HT-29 (cell line): Measurements from ENCODE around the gene USP17L10. TPM values are rescaled to one million over a fixed set of nuclear protein-coding genes. Genes with fewer than 3 reads are reported as not detected.
"Not testable (repeated sequence)": the region's sequence is repeated elsewhere in the genome, so short reads cannot be mapped to it uniquely, and the experiment has no call there.

Source experiments
- DNase-seq: peaks from one replicate; pipeline ENCODE4 v3.0.0-alpha.2; 2015; ENCODE audit warnings: low spot score
- total RNA-seq: library from RNA; depleted of rRNA; stranded (reverse); fragments of >200 nt; shearing (Covaris generic); gene quantifications from 2 replicates; pipeline ENCODE4 v1.2.3, GENCODE V29; 2014; rRNA removed

USP17L10 gene, protein sequence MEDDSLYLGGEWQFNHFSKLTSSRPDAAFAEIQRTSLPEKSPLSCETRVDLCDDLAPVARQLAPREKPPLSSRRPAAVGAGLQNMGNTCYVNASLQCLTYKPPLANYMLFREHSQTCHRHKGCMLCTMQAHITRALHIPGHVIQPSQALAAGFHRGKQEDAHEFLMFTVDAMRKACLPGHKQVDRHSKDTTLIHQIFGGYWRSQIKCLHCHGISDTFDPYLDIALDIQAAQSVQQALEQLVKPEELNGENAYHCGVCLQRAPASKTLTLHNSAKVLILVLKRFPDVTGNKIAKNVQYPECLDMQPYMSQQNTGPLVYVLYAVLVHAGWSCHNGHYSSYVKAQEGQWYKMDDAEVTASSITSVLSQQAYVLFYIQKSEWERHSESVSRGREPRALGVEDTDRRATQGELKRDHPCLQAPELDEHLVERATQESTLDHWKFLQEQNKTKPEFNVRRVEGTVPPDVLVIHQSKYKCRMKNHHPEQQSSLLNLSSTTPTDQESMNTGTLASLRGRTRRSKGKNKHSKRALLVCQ
- not detected in 2 replicates for total RNA-seq

DNA sequence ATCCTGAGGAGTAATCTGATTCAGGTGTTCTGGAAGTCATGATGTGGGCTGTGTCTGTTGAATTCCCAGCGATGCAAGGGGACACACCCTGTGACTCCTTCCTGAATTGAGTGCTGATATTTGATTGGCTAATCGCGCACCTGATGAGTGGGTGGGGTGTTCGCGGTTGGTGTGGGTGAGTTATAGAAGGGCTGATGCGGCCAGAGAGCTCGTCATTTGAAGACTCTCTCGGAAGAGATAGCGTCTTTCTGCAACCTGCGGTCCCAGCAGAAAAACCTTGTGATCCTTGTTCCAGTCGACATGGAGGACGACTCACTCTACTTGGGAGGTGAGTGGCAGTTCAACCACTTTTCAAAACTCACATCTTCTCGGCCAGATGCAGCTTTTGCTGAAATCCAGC is at the start of gene USP17L10:
Gene USP17L10 (plus strand): TSS at position 301 of the 400 bp plus-strand sequence. CDS start 0 bp downstream, at position 301.
- DNase-seq = not testable (repeated sequence)

- DNase-seq = not testable (repeated sequence)
Measured at GRCh38 chr4:9165990-9166389, 44.5 kb upstream of the USP17L10 start.

GRCh38 chr4:9169791-9170459 is 40.5 kb upstream of the USP17L10 start, which contains the start of gene FAM90A26:
TSS of gene FAM90A26 (plus strand) at chr4:9170409. CDS start at chr4:9173173, 2,764 bp downstream.
- not testable (repeated sequence) for DNase-seq

GRCh38 chr4:9214701-9215100 is 4.2 kb downstream of the USP17L10 start:
- not testable (repeated sequence) for DNase-seq

DNA sequence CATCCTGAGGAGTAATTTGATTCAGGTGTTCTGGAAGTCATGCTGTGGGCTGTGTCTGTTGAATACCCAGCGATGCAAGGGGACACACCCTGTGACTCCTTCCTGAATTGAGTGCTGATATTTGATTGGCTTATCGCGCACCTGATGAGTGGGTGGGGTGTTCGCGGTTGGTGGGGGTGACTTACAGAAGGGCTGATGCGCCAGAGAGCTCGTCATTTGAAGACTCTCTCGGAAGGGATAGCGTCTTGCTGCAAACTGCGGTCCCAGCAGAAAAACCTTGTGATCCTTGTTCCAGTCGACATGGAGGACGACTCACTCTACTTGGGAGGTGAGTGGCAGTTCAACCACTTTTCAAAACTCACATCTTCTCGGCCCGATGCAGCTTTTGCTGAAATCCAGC is 4.6 kb downstream of the USP17L10 start, which contains the start of gene USP17L11:
Gene USP17L11 (plus strand): TSS at position 301 of the 400 bp plus-strand sequence. CDS start 0 bp downstream, at position 301.
- DNase-seq = not testable (repeated sequence)

GRCh38 chr4:9219852-9220251 is 9.4 kb downstream of the USP17L10 start, which contains the start of gene USP17L12:
TSS of gene USP17L12 (plus strand) at chr4:9220152. CDS start at chr4:9220152, 0 bp downstream.
- not testable (repeated sequence) for DNase-seq

DNA sequence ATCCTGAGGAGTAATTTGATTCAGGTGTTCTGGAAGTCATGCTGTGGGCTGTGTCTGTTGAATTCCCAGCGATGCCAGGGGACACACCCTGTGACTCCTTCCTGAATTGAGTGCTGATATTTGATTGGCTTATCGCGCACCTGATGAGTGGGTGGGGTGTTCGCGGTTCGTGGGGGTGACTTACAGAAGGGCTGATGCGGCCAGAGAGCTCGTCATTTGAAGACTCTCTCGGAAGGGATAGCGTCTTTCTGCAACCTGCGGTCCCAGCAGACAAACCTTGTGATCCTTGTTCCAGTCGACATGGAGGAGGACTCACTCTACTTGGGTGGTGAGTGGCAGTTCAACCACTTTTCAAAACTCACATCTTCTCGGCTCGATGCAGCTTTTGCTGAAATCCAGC is 14.1 kb downstream of the USP17L10 start, which contains the start of gene USP17L13:
Gene USP17L13 (plus strand): TSS at position 301 of the 400 bp plus-strand sequence. CDS start 0 bp downstream, at position 301.
- not testable (repeated sequence) for DNase-seq

- not testable (repeated sequence) for DNase-seq
Measured at GRCh38 chr4:9230249-9230648, 19.8 kb downstream of the USP17L10 start.

DNA sequence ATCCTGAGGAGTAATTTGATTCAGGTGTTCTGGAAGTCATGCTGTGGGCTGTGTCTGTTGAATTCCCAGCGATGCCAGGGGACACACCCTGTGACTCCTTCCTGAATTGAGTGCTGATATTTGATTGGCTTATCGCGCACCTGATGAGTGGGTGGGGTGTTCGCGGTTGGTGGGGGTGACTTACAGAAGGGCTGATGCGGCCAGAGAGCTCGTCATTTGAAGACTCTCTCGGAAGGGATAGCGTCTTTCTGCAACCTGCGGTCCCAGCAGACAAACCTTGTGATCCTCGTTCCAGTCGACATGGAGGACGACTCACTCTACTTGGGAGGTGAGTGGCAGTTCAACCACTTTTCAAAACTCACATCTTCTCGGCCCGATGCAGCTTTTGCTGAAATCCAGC is 23.6 kb downstream of the USP17L10 start, which contains the start of gene USP17L15:
Gene USP17L15 (plus strand): TSS at position 301 of the 400 bp plus-strand sequence. CDS start 0 bp downstream, at position 301.
- not testable (repeated sequence) for DNase-seq

DNA sequence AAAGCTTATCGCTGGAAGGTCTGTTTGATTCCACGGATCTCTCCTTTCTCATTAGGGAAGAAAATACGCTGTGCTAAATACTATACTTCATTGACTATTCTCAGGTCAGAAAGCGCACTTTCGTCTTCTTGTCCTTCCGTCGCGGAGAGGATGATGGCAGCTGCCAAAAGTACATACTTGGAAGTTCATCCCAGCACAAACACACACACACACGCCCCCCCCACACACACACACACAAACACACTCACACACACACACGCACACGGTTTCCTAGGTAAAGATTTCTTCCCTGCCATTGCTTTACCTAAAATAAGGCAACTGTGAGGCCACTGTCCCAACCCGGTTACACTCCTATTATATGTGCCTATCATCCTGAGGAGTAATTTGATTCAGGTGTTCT is 28.0 kb downstream of the USP17L10 start:
- DNase-seq = not testable (repeated sequence)

GRCh38 chr4:9243579-9243978 is 33.1 kb downstream of the USP17L10 start, which contains the start of gene USP17L17:
TSS of gene USP17L17 (plus strand) at chr4:9243879. CDS start at chr4:9243879, 0 bp downstream.
- DNase-seq = not testable (repeated sequence)

GRCh38 chr4:9247953-9248680 is 37.7 kb downstream of the USP17L10 start, which contains the start of gene USP17L18:
TSS of gene USP17L18 (plus strand) at chr4:9248630. CDS start at chr4:9248630, 0 bp downstream.
- peak; percentile 0 for DNase-seq

- not testable (repeated sequence) for DNase-seq
Measured at GRCh38 chr4:9253078-9253477, 42.6 kb downstream of the USP17L10 start, which contains the start of gene USP17L19. TSS of gene USP17L19 (plus strand) at chr4:9253378. CDS start at chr4:9253378, 0 bp downstream.

GRCh38 chr4:9257824-9258223 is 47.4 kb downstream of the USP17L10 start, which contains the start of gene USP17L20:
TSS of gene USP17L20 (plus strand) at chr4:9258124. CDS start at chr4:9258124, 0 bp downstream.
- not testable (repeated sequence) for DNase-seq

Other genes starting within 250 kb of the USP17L10 start
- not detected in 2 replicates for gene FAM90A26, start 40.2 kb upstream of the USP17L10 start, total RNA-seq
- not detected in 2 replicates for gene USP17L11, start 4.7 kb downstream of the USP17L10 start, total RNA-seq
- not detected in 2 replicates for gene USP17L12, start 9.5 kb downstream of the USP17L10 start, total RNA-seq
- gene USP17L13, start 14.2 kb downstream of the USP17L10 start, total RNA-seq = not detected in 2 replicates
- gene USP17L15, start 23.7 kb downstream of the USP17L10 start, total RNA-seq = not detected in 2 replicates
- not detected in 2 replicates for gene USP17L17, start 33.2 kb downstream of the USP17L10 start, total RNA-seq
- not detected in 2 replicates for gene USP17L18, start 38.0 kb downstream of the USP17L10 start, total RNA-seq
- gene USP17L19, start 42.7 kb downstream of the USP17L10 start, total RNA-seq = not detected in 2 replicates
- not detected in 2 replicates for gene USP17L20, start 47.5 kb downstream of the USP17L10 start, total RNA-seq
- gene USP17L21, start 52.2 kb downstream of the USP17L10 start, total RNA-seq = not detected in 2 replicates
- gene USP17L22, start 57.0 kb downstream of the USP17L10 start, total RNA-seq = 0.39 TPM in 1 of 2 replicates, not detected in the other
- gene USP17L24, start 114.5 kb downstream of the USP17L10 start, total RNA-seq = not detected in 2 replicates
- not detected in 2 replicates for gene USP17L25, start 119.3 kb downstream of the USP17L10 start, total RNA-seq
- gene USP17L26, start 124.0 kb downstream of the USP17L10 start, total RNA-seq = not detected in 2 replicates
- not detected in 2 replicates for gene USP17L5, start 128.7 kb downstream of the USP17L10 start, total RNA-seq
- gene USP17L27, start 133.5 kb downstream of the USP17L10 start, total RNA-seq = not detected in 2 replicates
- gene USP17L28, start 138.2 kb downstream of the USP17L10 start, total RNA-seq = not detected in 2 replicates
- gene USP17L29, start 143.0 kb downstream of the USP17L10 start, total RNA-seq = not detected in 2 replicates
- gene USP17L30, start 152.5 kb downstream of the USP17L10 start, total RNA-seq = not detected in 2 replicates
- not detected in 2 replicates for gene DEFB131A, start 233.8 kb downstream of the USP17L10 start, total RNA-seq